GM18508 (cell line): Measurements from ENCODE around the gene NTM.
"Not testable (repeated sequence)": the region's sequence is repeated elsewhere in the genome, so short reads cannot be mapped to it uniquely, and the experiment has no call there.

ENCODE experiments used
- ATAC-seq: cut with Tn5 transposase; IDR thresholded peaks from one replicate; pipeline ENCODE4 v1.9.1; 2021; ENCODE audit warnings: moderate number of reproducible peaks; ENCODE audit not compliant: insufficient read depth, unreplicated experiment

The NTM gene

GRCh38 chr11:132289590-132290256 lies 919.3 kb downstream of the NTM start:
- ATAC-seq: no peak

GRCh38 chr11:132293586-132293985 lies 923.2 kb downstream of the NTM start:
- no peak for ATAC-seq

- ATAC-seq: no peak
These were observed 926.7 kb downstream of the NTM start for GRCh38 chr11:132296946-132297610.

GRCh38 chr11:132298357-132298756 lies 927.9 kb downstream of the NTM start:
- ATAC-seq: no peak

- ATAC-seq: no peak
These were observed 929.9 kb downstream of the NTM start for GRCh38 chr11:132300283-132300682.

GRCh38 chr11:132301465-132301864 lies 931.0 kb downstream of the NTM start:
- no peak for ATAC-seq

GRCh38 chr11:132301900-132302299 lies 931.5 kb downstream of the NTM start:
- ATAC-seq: no peak

GRCh38 chr11:132307309-132308020 lies 937.0 kb downstream of the NTM start:
- ATAC-seq: no peak

GRCh38 chr11:132310390-132311375 lies 940.3 kb downstream of the NTM start:
- ATAC-seq: no peak

GRCh38 chr11:132311703-132312102 lies 941.3 kb downstream of the NTM start:
- ATAC-seq: no peak

- no peak for ATAC-seq
These were observed 941.7 kb downstream of the NTM start for GRCh38 chr11:132312161-132312560.

GRCh38 chr11:132312701-132313111 lies 942.3 kb downstream of the NTM start:
- no peak for ATAC-seq

GRCh38 chr11:132314911-132315455 lies 944.6 kb downstream of the NTM start:
- no peak for ATAC-seq

GRCh38 chr11:132315696-132316095 lies 945.3 kb downstream of the NTM start:
- ATAC-seq: no peak

GRCh38 chr11:132318421-132319157 lies 948.2 kb downstream of the NTM start:
- ATAC-seq: no peak

- not testable (repeated sequence) for ATAC-seq
These were observed 949.0 kb downstream of the NTM start for GRCh38 chr11:132319419-132319818.

GRCh38 chr11:132330515-132330914 lies 960.1 kb downstream of the NTM start:
- no peak for ATAC-seq

- ATAC-seq: no peak
These were observed 962.1 kb downstream of the NTM start for GRCh38 chr11:132332521-132332920.

GRCh38 chr11:132334769-132335280 lies 964.4 kb downstream of the NTM start:
- ATAC-seq: no peak
